CD14-positive monocyte (primary cell): Measurements from ENCODE around the gene NXPH3. TPM values are rescaled to one million over a fixed set of nuclear protein-coding genes. Genes with fewer than 3 reads are reported as not detected.

ENCODE experiments used
- DNase-seq, 3 donors: peaks; one replicate each; pipeline ENCODE4 v3.0.0-alpha.2; 2011 to 2022
- H2AFZ ChIP-seq: 2 replicates; pipeline ENCODE4 v1.6.0; 2012; ENCODE audit warnings: mild to moderate bottlenecking, low read depth, low read length, inconsistent platforms; ENCODE audit not compliant: insufficient read depth, poor library complexity, severe bottlenecking
- H3K27ac ChIP-seq, 2 donors: 1 replicate in 1 of 2; 2 replicates in 1 of 2; pipeline ENCODE4 v1.5.1; 2012 to 2013; ENCODE audit warnings: low read length in 2 of 2, control low read depth in 1 of 2, inconsistent platforms in 1 of 2, low read depth in 1 of 2, mild to moderate bottlenecking in 1 of 2
- H3K27me3 ChIP-seq, 2 donors: one replicate each; pipeline versions ENCODE4 v1.6.0 to v1.6.1; 2011 to 2013; ENCODE audit warnings: low read length in 2 of 2; ENCODE audit not compliant: control insufficient read depth in 2 of 2, insufficient read depth in 2 of 2
- H3K36me3 ChIP-seq, 2 donors: replicated peaks in 1 of 2; 1 replicate in 1 of 2; 2 replicates in 1 of 2; pipeline versions ENCODE4 v1.5.1 to v1.6.1; 2012 to 2013; ENCODE audit warnings: low read length in 2 of 2, control low read depth in 1 of 2, inconsistent platforms in 1 of 2, mild to moderate bottlenecking in 1 of 2; ENCODE audit not compliant: insufficient read depth in 2 of 2, control insufficient read depth in 1 of 2
- H3K4me1 ChIP-seq, 2 donors: 1 replicate in 1 of 2; 2 replicates in 1 of 2; pipeline versions ENCODE4 v1.5.1 to v1.6.1; 2012 to 2013; ENCODE audit warnings: low read length in 2 of 2, control low read depth in 1 of 2, inconsistent platforms in 1 of 2, mild to moderate bottlenecking in 1 of 2, moderate library complexity in 1 of 2; ENCODE audit not compliant: insufficient read depth in 2 of 2, control insufficient read depth in 1 of 2
- H3K4me2 ChIP-seq: replicated peaks from 2 replicates; pipeline ENCODE3; 2012; ENCODE audit warnings: low read length, moderate library complexity, mild to moderate bottlenecking; ENCODE audit not compliant: poor library complexity, severe bottlenecking; ENCODE audit errors: extremely low read depth
- H3K4me3 ChIP-seq, 3 experiments: fragments of 200-600 bp in 1 of 3; sonication (generic) in 1 of 3; replicated peaks in 1 of 3; 1 replicate in 2 of 3; 2 replicates in 1 of 3; pipeline ENCODE4 v1.5.1; 2011 to 2013; ENCODE audit warnings: low read length in 3 of 3, mild to moderate bottlenecking in 3 of 3, control low read depth in 2 of 3, low read depth in 2 of 3, inconsistent platforms in 1 of 3, moderate library complexity in 1 of 3
- H3K79me2 ChIP-seq: 2 replicates; pipeline ENCODE4 v1.6.0; 2012; ENCODE audit warnings: mild to moderate bottlenecking, control low read depth, inconsistent platforms, low read length, moderate library complexity; ENCODE audit not compliant: insufficient read depth
- H3K9ac ChIP-seq: 2 replicates; pipeline ENCODE4 v1.6.0; 2017; ENCODE audit warnings: low read length, mild to moderate bottlenecking; ENCODE audit not compliant: insufficient read depth, poor library complexity, severe bottlenecking
- H3K9me3 ChIP-seq, 2 donors: replicated peaks in 1 of 2; 1 replicate in 1 of 2; 2 replicates in 1 of 2; pipeline versions ENCODE4 v1.5.1 to v1.6.1; 2012 to 2013; ENCODE audit warnings: low read length in 2 of 2, control low read depth in 1 of 2; ENCODE audit not compliant: control insufficient read depth in 1 of 2, insufficient read depth in 1 of 2
- H4K20me1 ChIP-seq: 2 replicates; pipeline ENCODE4 v1.6.0; 2012; ENCODE audit warnings: mild to moderate bottlenecking, low read length, control low read depth, moderate library complexity; ENCODE audit not compliant: insufficient read depth
- H3K27ac Mint-ChIP-seq, 7 donors: one replicate each; pipeline ENCODE4 v1.8.0; 2020; ENCODE audit warnings: mild to moderate bottlenecking in 7 of 7, mixed read lengths in 7 of 7, moderate library complexity in 6 of 7, inconsistent platforms in 2 of 7
- H3K27me3 Mint-ChIP-seq, 3 donors: one replicate each; pipeline ENCODE4 v1.8.0; 2021 to 2022; ENCODE audit warnings: low read depth in 3 of 3, mild to moderate bottlenecking in 3 of 3, mixed read lengths in 3 of 3, moderate library complexity in 3 of 3, inconsistent platforms in 1 of 3
- H3K36me3 Mint-ChIP-seq, 2 donors: one replicate each; pipeline ENCODE4 v1.8.0; 2020; ENCODE audit warnings: mixed read lengths in 2 of 2, inconsistent platforms in 1 of 2, mild to moderate bottlenecking in 1 of 2
- H3K4me1 Mint-ChIP-seq: one replicate; pipeline ENCODE4 v1.8.0; 2020; ENCODE audit warnings: mild to moderate bottlenecking, mixed read lengths
- H3K4me3 Mint-ChIP-seq, 2 donors: one replicate each; pipeline ENCODE4 v1.8.0; 2020; ENCODE audit warnings: mild to moderate bottlenecking in 2 of 2, mixed read lengths in 2 of 2, moderate library complexity in 1 of 2
- H3K9me3 Mint-ChIP-seq, 7 donors: one replicate each; pipeline ENCODE4 v1.8.0; 2020 to 2022; ENCODE audit warnings: mixed read lengths in 7 of 7, mild to moderate bottlenecking in 6 of 7, moderate library complexity in 6 of 7, inconsistent platforms in 2 of 7
- CTCF ChIP-seq: fragments of 200-600 bp; IDR thresholded peaks from one replicate; pipeline ENCODE4 v1.8.0; 2022; ENCODE audit warnings: antibody characterized with exemption, mild to moderate bottlenecking
- WGBS: methylation state at CpG from one replicate; pipeline ENCODE4 v1.1.5; 2013; ENCODE audit warnings: missing lambda C conversion rate; ENCODE audit not compliant: insufficient coverage; 5-methylcytosine and 5-hydroxymethylcytosine counted together
- intact Hi-C, 2 donors: fragments of 100-400 bp; cut with micrococcal nuclease; formaldehyde crosslinking; loops; one replicate each; pipeline versions ENCODE4 v1.15.0 to v1.15.1; 2023
- polyA plus RNA-seq, 3 donors: library from polyadenylated mRNA; depleted of rRNA in 1 of 3; unstranded in 2 of 3; stranded (reverse) in 1 of 3; fragments of 300-500 nt in 2 of 3; fragments of >200 nt in 1 of 3; fragmentation: Illumina TruSeq in 2 of 3; gene quantifications; 1 replicate in 2 of 3; 2 replicates in 1 of 3; pipeline ENCODE4 v1.2.3, GENCODE V29; 2012 to 2021

Gene NXPH3
- polyA plus RNA-seq, 3 donors, result not detected

GRCh38 chr17:49530118-49530517, 45.6 kb upstream of the NXPH3 start:
- Histone ChIP-seq H3K4me1 (no peaks in the 10 kb centered on the region), H3K4me3 (no peak overlapping the region), H4K20me1 (no peaks in the 10 kb centered on the region), H3K9me3 (no peaks in the 10 kb centered on the region), H3K79me2 (no peaks in the 10 kb centered on the region), H3K4me2 (no peak overlapping the region), H3K36me3 (no peaks in the 10 kb centered on the region), H3K27ac (no peak overlapping the region), H3K9ac (no peak overlapping the region), H3K27me3 (peaks cover 2 to 18% of the 10 kb centered on the region in 2 donors), H2AFZ (no peak overlapping the region)
- no peak for DNase-seq
- no peak for TF ChIP-seq CTCF
- intact Hi-C loops, result no loop called here
- Mint-ChIP-seq H3K36me3 (no peaks in the 10 kb centered on the region), H3K27ac (no peak overlapping the region), H3K9me3 (peaks cover 0 to 2% (median 0%) of the 10 kb centered on the region in 7 donors), H3K4me1 (no peaks in the 10 kb centered on the region), H3K4me3 (no peak overlapping the region), H3K27me3 (peaks cover 17 to 64% (median 31%) of the 10 kb centered on the region in 3 donors)
- no CpG with 5 or more reads among the region's 1 CpG for WGBS

- peaks cover 0 to 11% of the 10 kb centered on the region in 2 donors for H3K9me3 ChIP-seq
- Mint-ChIP-seq H3K36me3 (no peaks in the 10 kb centered on the region), H3K4me1 (no peaks in the 10 kb centered on the region), H3K4me3 (no peak overlapping the region), H3K27ac (no peak overlapping the region), H3K9me3 (peaks cover 6 to 18% (median 14%) of the 10 kb centered on the region in 7 donors), H3K27me3 (peaks cover 9 to 16% (median 13%) of the 10 kb centered on the region in 3 donors)
- WGBS, result 88% methylated on average over 2 of the region's 3 CpGs
- no peak overlapping the region for H3K4me3 ChIP-seq
- no peaks in the 10 kb centered on the region for H3K36me3 ChIP-seq
- H2AFZ ChIP-seq, result no peak overlapping the region
- intact Hi-C loops, result loop anchor here in 1 of 2 donors (10.0 kb wide), 1 partner anchor 109 kb away; no protein-coding TSS in a partner anchor
- no peaks in the 10 kb centered on the region for H3K79me2 ChIP-seq
- no peak overlapping the region for H3K4me2 ChIP-seq
- DNase-seq, result no peak
- H3K4me1 ChIP-seq, result no peaks in the 10 kb centered on the region
- no peak overlapping the region for H3K27ac ChIP-seq
- H4K20me1 ChIP-seq, result no peaks in the 10 kb centered on the region
- no peaks in the 10 kb centered on the region for H3K27me3 ChIP-seq
- no peak overlapping the region for H3K9ac ChIP-seq
- no peak for TF ChIP-seq CTCF
Observed at GRCh38 chr17:49543860-49544259, 31.8 kb upstream of the NXPH3 start.
